HCT116 (cell line): ENCODE data around the gene RGPD5. TPM values are rescaled to one million over a fixed set of nuclear protein-coding genes. Genes with fewer than 3 reads are reported as not detected.
"Not testable (repeated sequence)": the region's sequence is repeated elsewhere in the genome, so short reads cannot be mapped to it uniquely, and the experiment has no call there.

ENCODE experiments used
- ATAC-seq: fragments of 200-7000 bp; cut with Tn5 transposase; 2 replicates; pipeline ENCODE4 v1.9.1; 2020; ENCODE audit warnings: mild to moderate bottlenecking, moderate library complexity
- BruUV-seq: library from RNA; stranded (reverse); fragments of 400-500 nt; replicated peaks from 2 replicates; lab custom pipeline; 2021; lab: Mats Ljungman, UMichigan
- CTCF ChIA-PET: fragments of 300-600 bp; sonication (Branson Sonifier 250); formaldehyde crosslinking; loops from one replicate; lab custom pipeline; 2021; ENCODE audit warnings: antibody characterized with exemption; lab: Charles Lee
- POLR2A ChIA-PET: fragments of 300-600, 350-600 bp; sonication (Branson Sonifier 250); formaldehyde crosslinking; loops from one replicate; lab custom pipeline; 2021; ENCODE audit warnings: antibody characterized with exemption; lab: Charles Lee
- RAD21 ChIA-PET, 2 experiments: fragments of 300-600 bp; sonication (Branson Sonifier 250); formaldehyde crosslinking; loops; one replicate each; lab custom pipeline; 2023; ENCODE audit warnings: low total read pairs in 2 of 2; ENCODE audit not compliant: uncharacterized antibody in 2 of 2, unreplicated experiment in 2 of 2, low non-redundant PET in 1 of 2; lab: Charles Lee
- DNase-seq: peaks from one replicate; pipeline ENCODE4 v3.0.0-alpha.2; 2010; ENCODE audit warnings: low read depth, low spot score
- H2AFZ ChIP-seq: fragments of 200-600 bp; shearing (Covaris generic), sonication (generic); 2 replicates; pipeline ENCODE4 v1.6.1; 2017; ENCODE audit warnings: low read depth, mixed run types, mixed read lengths, antibody characterized with exemption, low read length; ENCODE audit not compliant: poor library complexity, severe bottlenecking
- H3K27ac ChIP-seq: 2 replicates; pipeline ENCODE4 v1.5.1; 2012; ENCODE audit warnings: low read depth, low read length
- H3K27me3 ChIP-seq: fragments of 200-600 bp; sonication (generic); 2 replicates; pipeline ENCODE4 v1.6.1; 2016; ENCODE audit warnings: mixed run types, low read length, mixed read lengths; ENCODE audit not compliant: insufficient read depth
- H3K36me3 ChIP-seq, 2 experiments: fragments of 200-500 bp in 1 of 2; fragments of 200-600 bp in 1 of 2; sonication (Bioruptor generic) in 1 of 2; sonication (generic) in 1 of 2; 2 replicates each; pipeline versions ENCODE4 v1.5.1 to v1.6.1; 2014 to 2016; ENCODE audit warnings: low read length in 2 of 2, inconsistent platforms in 1 of 2, mixed read lengths in 1 of 2, mixed run types in 1 of 2; ENCODE audit not compliant: insufficient read depth in 2 of 2, control insufficient read depth in 1 of 2
- H3K4me1 ChIP-seq, 2 experiments: fragments of 200-600 bp in 1 of 2; sonication (generic) in 1 of 2; 2 replicates each; pipeline versions ENCODE4 v1.5.1 to v1.6.1; 2012 to 2017; ENCODE audit warnings: low read length in 2 of 2, inconsistent platforms in 1 of 2, mild to moderate bottlenecking in 1 of 2, mixed read lengths in 1 of 2, mixed run types in 1 of 2, moderate library complexity in 1 of 2; ENCODE audit not compliant: insufficient read depth in 2 of 2, control insufficient read depth in 1 of 2
- H3K4me2 ChIP-seq: fragments of 200-600 bp; sonication (generic); 2 replicates; pipeline ENCODE4 v1.6.1; 2017; ENCODE audit warnings: mixed run types, low read length, mixed read lengths
- H3K4me3 ChIP-seq, 2 experiments: fragments of 200-600 bp in 1 of 2; sonication (generic) in 1 of 2; replicated peaks in 1 of 2; 2 replicates each; pipeline ENCODE4 v1.5.1; 2011 to 2016; ENCODE audit warnings: low read length in 2 of 2, control low read depth in 1 of 2, low read depth in 1 of 2, mild to moderate bottlenecking in 1 of 2, mixed read lengths in 1 of 2, mixed run types in 1 of 2
- H3K79me2 ChIP-seq: fragments of 200-600 bp; sonication (generic); 2 replicates; pipeline ENCODE4 v1.6.1; 2017; ENCODE audit warnings: mild to moderate bottlenecking, mixed run types, low read length, moderate library complexity, mixed read lengths; ENCODE audit not compliant: insufficient read depth
- H3K9ac ChIP-seq: fragments of 200-600 bp; sonication (generic); 2 replicates; pipeline ENCODE4 v1.6.1; 2016; ENCODE audit warnings: low read length, mixed read lengths
- H3K9me2 ChIP-seq: fragments of 200-600 bp; sonication (generic), shearing (Covaris generic); 2 replicates; pipeline ENCODE4 v1.6.1; 2017; ENCODE audit warnings: mixed run types, mild to moderate bottlenecking, moderate library complexity; ENCODE audit not compliant: insufficient read depth
- H3K9me3 ChIP-seq, 2 experiments: fragments of 200-500 bp in 1 of 2; fragments of 200-600 bp in 1 of 2; sonication (Bioruptor generic) in 1 of 2; sonication (generic) in 1 of 2; 2 replicates each; pipeline ENCODE4 v1.6.1; 2014 to 2017; ENCODE audit warnings: low read length in 2 of 2, mixed read lengths in 2 of 2, inconsistent platforms in 1 of 2, low read depth in 1 of 2, mild to moderate bottlenecking in 1 of 2, mixed run types in 1 of 2, moderate library complexity in 1 of 2; ENCODE audit not compliant: control insufficient read depth in 1 of 2, insufficient read depth in 1 of 2
- H4K20me1 ChIP-seq: fragments of 200-600 bp; sonication (generic), shearing (Covaris generic); 2 replicates; pipeline ENCODE4 v1.6.1; 2017; ENCODE audit warnings: mixed run types, mild to moderate bottlenecking, moderate library complexity; ENCODE audit not compliant: insufficient read depth
- intact Hi-C: fragments of 100-400 bp; cut with micrococcal nuclease; formaldehyde crosslinking; loops from 2 replicates; pipeline ENCODE4 v1.10.0; 2022
- total RNA-seq: library from RNA; stranded (reverse); gene quantifications from one replicate; pipeline ENCODE4 v1.2.1, GENCODE V29; 2021; ENCODE audit not compliant: unreplicated experiment

Gene RGPD5
- total RNA-seq, 1 experiment from 2014 or later = 39.1 TPM

DNA sequence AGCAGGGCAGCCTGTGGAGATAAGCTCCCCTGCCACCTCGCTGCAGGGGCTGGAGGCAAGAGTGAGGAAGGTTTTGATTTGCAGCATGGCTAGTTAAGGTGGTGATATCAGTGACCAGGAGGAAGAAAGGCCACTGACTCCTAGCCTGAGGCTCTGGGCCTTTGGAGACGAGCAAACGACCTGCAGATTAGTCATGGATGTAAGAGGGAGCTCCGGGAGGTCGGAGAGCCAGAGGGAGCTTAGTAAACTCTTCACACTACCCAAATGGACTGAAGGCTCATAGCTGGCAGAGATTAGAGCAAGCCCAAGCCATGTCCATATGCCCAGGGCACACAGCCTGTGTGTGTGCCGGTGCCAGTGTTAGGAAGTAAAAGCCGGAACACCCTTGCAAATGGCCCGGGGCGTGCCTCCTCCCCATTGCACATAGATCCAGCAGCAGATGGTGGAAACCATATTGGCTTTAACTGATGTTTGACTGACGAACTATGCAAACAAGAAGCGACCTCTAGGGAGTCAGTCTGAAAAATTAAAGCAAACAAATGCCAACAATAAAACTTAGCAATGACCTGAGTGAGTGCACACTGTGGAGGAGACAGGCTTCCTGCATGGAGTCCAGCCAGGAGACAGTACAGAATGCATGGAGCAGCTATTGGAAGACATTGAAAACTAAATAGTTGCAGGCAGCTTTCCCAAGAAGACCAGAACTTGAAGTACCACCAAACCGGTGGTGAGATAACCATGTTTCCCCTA, 2.4 kb upstream of the RGPD5 start:
- H3K79me2 ChIP-seq, H3K4me1 ChIP-seq, H3K27me3 ChIP-seq, CTCF ChIA-PET, H3K9me2 ChIP-seq, H3K9me3 ChIP-seq, H3K36me3 ChIP-seq, RAD21 ChIA-PET, H2AFZ ChIP-seq, H3K9ac ChIP-seq, POLR2A ChIA-PET, H3K4me3 ChIP-seq, H3K27ac ChIP-seq, DNase-seq, BruUV-seq, intact Hi-C loops, H3K4me2 ChIP-seq, ATAC-seq, H4K20me1 ChIP-seq: not testable (repeated sequence)

DNA sequence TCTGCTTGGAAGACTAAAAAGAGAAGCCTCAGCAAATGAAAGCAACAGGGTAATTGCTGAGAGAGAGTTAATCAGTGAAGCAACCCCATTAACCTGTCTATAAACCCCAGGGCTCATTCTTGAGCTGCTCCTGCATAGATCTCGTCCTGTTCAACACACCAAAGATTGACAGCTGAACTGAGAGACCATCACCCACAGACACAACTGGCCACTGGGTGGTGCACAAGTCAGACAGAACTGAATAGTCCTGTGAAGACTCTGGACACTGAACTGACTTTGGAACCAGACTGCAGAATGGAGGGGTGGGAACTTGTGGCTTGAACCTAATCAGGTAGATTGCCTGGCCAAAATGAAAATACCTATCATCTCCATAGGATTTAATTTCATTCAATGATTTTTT, 1.4 kb upstream of the RGPD5 start:
- H3K27ac ChIP-seq, H3K36me3 ChIP-seq, CTCF ChIA-PET, H3K27me3 ChIP-seq, H3K9me3 ChIP-seq, H3K9me2 ChIP-seq, DNase-seq, H2AFZ ChIP-seq, intact Hi-C loops, BruUV-seq, RAD21 ChIA-PET, H3K4me1 ChIP-seq, H4K20me1 ChIP-seq, H3K79me2 ChIP-seq, H3K9ac ChIP-seq, POLR2A ChIA-PET, H3K4me3 ChIP-seq, H3K4me2 ChIP-seq: not testable (repeated sequence)
- peak; percentile 81 for ATAC-seq

- H3K36me3 ChIP-seq, H3K27ac ChIP-seq, H3K9me3 ChIP-seq, CTCF ChIA-PET, H3K4me2 ChIP-seq, H3K79me2 ChIP-seq, H4K20me1 ChIP-seq, POLR2A ChIA-PET, H3K4me3 ChIP-seq, H3K9me2 ChIP-seq, intact Hi-C loops, H3K4me1 ChIP-seq, H3K9ac ChIP-seq, H3K27me3 ChIP-seq, DNase-seq, BruUV-seq, RAD21 ChIA-PET, H2AFZ ChIP-seq: not testable (repeated sequence)
- ATAC-seq = peak; percentile 93
These were observed 77.1 kb downstream of the RGPD5 start for GRCh38 chr2:109871129-109871751.

- H4K20me1 ChIP-seq, H3K36me3 ChIP-seq, H3K9me3 ChIP-seq, ATAC-seq, intact Hi-C loops, H3K4me3 ChIP-seq, DNase-seq, H2AFZ ChIP-seq, H3K4me1 ChIP-seq, H3K79me2 ChIP-seq, H3K9ac ChIP-seq, H3K9me2 ChIP-seq, H3K4me2 ChIP-seq, POLR2A ChIA-PET, CTCF ChIA-PET, H3K27me3 ChIP-seq, BruUV-seq, RAD21 ChIA-PET, H3K27ac ChIP-seq: not testable (repeated sequence)
These were observed 82.5 kb downstream of the RGPD5 start for GRCh38 chr2:109876625-109877024.
